Progenitor cell of endocrine pancreas (in vitro differentiated cells): ENCODE results near the gene FAAH2. TPM values are rescaled to one million over a fixed set of nuclear protein-coding genes. Genes with fewer than 3 reads are reported as not detected.

Source experiments
- DNase-seq: peaks from one replicate; pipeline ENCODE4 v3.0.0; 2021; ENCODE audit warnings: low spot score; ENCODE audit not compliant: unreplicated experiment
- H3K27ac Mint-ChIP-seq: 2 replicates; pipeline ENCODE4 v1.8.0; 2021; ENCODE audit warnings: mild to moderate bottlenecking, moderate library complexity, mixed read lengths
- H3K27me3 Mint-ChIP-seq: 2 replicates; pipeline ENCODE4 v1.8.0; 2021; ENCODE audit warnings: mixed read lengths
- H3K36me3 Mint-ChIP-seq: 2 replicates; pipeline ENCODE4 v1.8.0; 2022; ENCODE audit warnings: mixed read lengths; ENCODE audit not compliant: insufficient read depth
- H3K4me1 Mint-ChIP-seq: 2 replicates; pipeline ENCODE4 v1.8.0; 2021; ENCODE audit warnings: low read depth, mixed read lengths
- H3K4me3 Mint-ChIP-seq: 2 replicates; pipeline ENCODE4 v1.8.0; 2021; ENCODE audit warnings: low read depth, mild to moderate bottlenecking, moderate library complexity, mixed read lengths
- H3K9me3 Mint-ChIP-seq: 2 replicates; pipeline ENCODE4 v1.8.0; 2021; ENCODE audit warnings: low read depth, mixed read lengths
- CTCF ChIP-seq: fragments of 200-600 bp; sonication (generic); IDR thresholded peaks from one replicate; pipeline ENCODE4 v1.5.0; 2021; ENCODE audit warnings: antibody characterized with exemption, mild to moderate bottlenecking; ENCODE audit not compliant: unreplicated experiment
- long read RNA-seq: library from polyadenylated mRNA; unstranded; transcript quantifications from one replicate; pipeline ENCODE4 v2.0.0, GENCODE V29; 2020
- total RNA-seq: library from RNA; stranded (reverse); gene quantifications from 2 replicates; pipeline ENCODE4 v1.2.1, GENCODE V29; 2021

Gene FAAH2, protein sequence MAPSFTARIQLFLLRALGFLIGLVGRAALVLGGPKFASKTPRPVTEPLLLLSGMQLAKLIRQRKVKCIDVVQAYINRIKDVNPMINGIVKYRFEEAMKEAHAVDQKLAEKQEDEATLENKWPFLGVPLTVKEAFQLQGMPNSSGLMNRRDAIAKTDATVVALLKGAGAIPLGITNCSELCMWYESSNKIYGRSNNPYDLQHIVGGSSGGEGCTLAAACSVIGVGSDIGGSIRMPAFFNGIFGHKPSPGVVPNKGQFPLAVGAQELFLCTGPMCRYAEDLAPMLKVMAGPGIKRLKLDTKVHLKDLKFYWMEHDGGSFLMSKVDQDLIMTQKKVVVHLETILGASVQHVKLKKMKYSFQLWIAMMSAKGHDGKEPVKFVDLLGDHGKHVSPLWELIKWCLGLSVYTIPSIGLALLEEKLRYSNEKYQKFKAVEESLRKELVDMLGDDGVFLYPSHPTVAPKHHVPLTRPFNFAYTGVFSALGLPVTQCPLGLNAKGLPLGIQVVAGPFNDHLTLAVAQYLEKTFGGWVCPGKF
- 9.8 and 12.8 TPM in 2 replicates for total RNA-seq
- long read RNA-seq, transcript FAAH2-201 (11 exons, 1,983 nt) = major isoform, 41 of 73 reads
- long read RNA-seq, partial matches to known transcripts = 3 of 73 reads
- long read RNA-seq, other reads (novel, unspliced or antisense) = 29 of 73 reads

DNA sequence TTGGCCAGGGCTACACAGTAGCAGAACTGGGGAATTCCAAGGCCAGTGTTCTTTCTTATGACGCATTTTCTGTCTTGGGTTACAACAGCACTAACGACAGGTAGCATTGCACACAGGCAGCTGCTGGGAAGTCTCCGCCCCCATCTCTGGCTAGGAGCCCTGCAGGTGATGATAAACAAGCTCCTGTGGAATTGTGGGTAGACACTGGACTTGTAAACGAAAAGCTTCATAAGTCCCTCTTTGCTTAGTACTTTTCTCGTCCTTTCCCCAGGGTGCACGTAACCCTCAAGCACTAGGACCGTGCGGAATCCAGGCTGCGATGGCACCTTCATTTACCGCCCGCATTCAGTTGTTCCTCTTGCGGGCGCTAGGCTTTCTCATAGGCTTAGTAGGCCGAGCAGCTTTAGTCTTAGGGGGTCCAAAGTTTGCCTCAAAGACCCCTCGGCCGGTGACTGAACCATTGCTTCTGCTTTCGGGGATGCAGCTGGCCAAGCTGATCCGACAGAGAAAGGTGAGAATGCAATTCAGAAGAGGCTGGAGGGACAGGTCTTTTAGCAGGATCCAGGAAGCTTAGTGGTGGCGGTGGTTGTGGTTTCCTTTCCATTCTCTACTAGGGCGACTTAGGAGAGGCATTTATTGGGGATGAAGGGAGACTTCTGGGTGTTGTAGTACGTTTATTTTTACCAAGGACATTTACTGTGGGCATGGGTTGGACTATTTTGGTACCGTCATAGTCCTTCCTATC lies at the start of gene FAAH2:
FAAH2 (plus strand) TSS at position 200 of the 745 bp plus-strand sequence; CDS start at position 320, 120 bp downstream.
- peak; percentile 26 for TF ChIP-seq CTCF
- no peaks in the 10 kb centered on the region for H3K4me1 Mint-ChIP-seq
- peak within 1 kb of the TSS; percentile 98 for H3K27ac Mint-ChIP-seq
- peak within 1 kb of the TSS; percentile 89 for H3K4me3 Mint-ChIP-seq
- peaks cover 4% of the 10 kb centered on the region for H3K36me3 Mint-ChIP-seq
- peak; percentile 31 for DNase-seq
- no peaks in the 10 kb centered on the region for H3K27me3 Mint-ChIP-seq
- H3K9me3 Mint-ChIP-seq = peaks cover 32% of the 10 kb centered on the region

GRCh38 chrX:57241967-57242366 lies 44.5 kb upstream of the FAAH2 start:
- TF ChIP-seq CTCF = no peak
- Mint-ChIP-seq H3K4me1 (no peaks in the 10 kb centered on the region), H3K36me3 (peaks cover 12% of the 10 kb centered on the region), H3K27ac (no peak overlapping the region), H3K27me3 (no peaks in the 10 kb centered on the region), H3K9me3 (peaks cover 43% of the 10 kb centered on the region), H3K4me3 (no peak overlapping the region)
- DNase-seq = no peak

- Mint-ChIP-seq H3K27ac (no peak overlapping the region), H3K9me3 (peaks cover 66% of the 10 kb centered on the region), H3K4me1 (no peaks in the 10 kb centered on the region), H3K27me3 (no peaks in the 10 kb centered on the region), H3K4me3 (no peak overlapping the region), H3K36me3 (peaks cover 21% of the 10 kb centered on the region)
- DNase-seq = no peak
- no peak for TF ChIP-seq CTCF
Measured at GRCh38 chrX:57251965-57252364, 34.5 kb upstream of the FAAH2 start.

- no peak overlapping the region for H3K4me3 Mint-ChIP-seq
- no peak overlapping the region for H3K27ac Mint-ChIP-seq
- DNase-seq = no peak
- no peaks in the 10 kb centered on the region for H3K4me1 Mint-ChIP-seq
- H3K9me3 Mint-ChIP-seq = peaks cover 38% of the 10 kb centered on the region
- no peaks in the 10 kb centered on the region for H3K27me3 Mint-ChIP-seq
- peaks cover 4% of the 10 kb centered on the region for H3K36me3 Mint-ChIP-seq
- no peak for TF ChIP-seq CTCF
Measured at GRCh38 chrX:57265126-57265525, 21.4 kb upstream of the FAAH2 start.

GRCh38 chrX:57266275-57266674 lies 20.2 kb upstream of the FAAH2 start:
- Mint-ChIP-seq H3K9me3 (peaks cover 34% of the 10 kb centered on the region), H3K27ac (no peak overlapping the region), H3K27me3 (no peaks in the 10 kb centered on the region), H3K4me3 (no peak overlapping the region), H3K36me3 (peaks cover 4% of the 10 kb centered on the region), H3K4me1 (no peaks in the 10 kb centered on the region)
- TF ChIP-seq CTCF = no peak
- no peak for DNase-seq
